ENCODE measurements around the gene RBM34. TPM values are rescaled to one million over a fixed set of nuclear protein-coding genes. Genes with fewer than 3 reads are reported as not detected.
"Not testable (repeated sequence)": the region's sequence is repeated elsewhere in the genome, so short reads cannot be mapped to it uniquely, and the experiment has no call there.

RBM34 gene
- total RNA-seq, 1 donor from 2014 or later, result 72.1 TPM

DNA sequence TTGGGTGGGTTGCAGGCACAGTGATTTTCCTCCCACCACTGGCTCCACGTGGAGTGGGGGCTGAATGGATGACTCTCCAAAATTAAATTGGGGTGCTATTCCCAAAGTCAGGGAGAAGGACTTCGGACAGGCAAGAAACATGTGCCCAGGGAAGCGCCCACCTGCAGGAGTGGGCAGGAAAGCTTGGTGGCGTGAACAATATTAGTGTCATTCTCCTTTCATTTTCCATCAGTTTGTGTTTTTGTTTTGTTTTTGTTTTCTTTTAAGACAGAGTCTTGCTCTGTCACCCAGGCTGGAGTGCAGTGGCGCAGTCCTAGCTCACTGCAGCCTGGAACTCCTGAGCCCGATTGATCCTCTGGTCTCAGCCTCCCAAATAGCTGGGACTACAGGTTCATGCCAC, 62.5 kb downstream of the RBM34 start:
- H3K4me3 Mint-ChIP-seq, result no peak overlapping the region
- no peak overlapping the region for H3K27ac Mint-ChIP-seq
- no peaks in the 10 kb centered on the region for H3K36me3 Mint-ChIP-seq
- H3K4me1 Mint-ChIP-seq, result peaks cover 10% of the 10 kb centered on the region
- peaks cover 1% of the 10 kb centered on the region for H3K27me3 Mint-ChIP-seq (ENCODE audit: low read depth)
- TF ChIP-seq, protein P1, sequence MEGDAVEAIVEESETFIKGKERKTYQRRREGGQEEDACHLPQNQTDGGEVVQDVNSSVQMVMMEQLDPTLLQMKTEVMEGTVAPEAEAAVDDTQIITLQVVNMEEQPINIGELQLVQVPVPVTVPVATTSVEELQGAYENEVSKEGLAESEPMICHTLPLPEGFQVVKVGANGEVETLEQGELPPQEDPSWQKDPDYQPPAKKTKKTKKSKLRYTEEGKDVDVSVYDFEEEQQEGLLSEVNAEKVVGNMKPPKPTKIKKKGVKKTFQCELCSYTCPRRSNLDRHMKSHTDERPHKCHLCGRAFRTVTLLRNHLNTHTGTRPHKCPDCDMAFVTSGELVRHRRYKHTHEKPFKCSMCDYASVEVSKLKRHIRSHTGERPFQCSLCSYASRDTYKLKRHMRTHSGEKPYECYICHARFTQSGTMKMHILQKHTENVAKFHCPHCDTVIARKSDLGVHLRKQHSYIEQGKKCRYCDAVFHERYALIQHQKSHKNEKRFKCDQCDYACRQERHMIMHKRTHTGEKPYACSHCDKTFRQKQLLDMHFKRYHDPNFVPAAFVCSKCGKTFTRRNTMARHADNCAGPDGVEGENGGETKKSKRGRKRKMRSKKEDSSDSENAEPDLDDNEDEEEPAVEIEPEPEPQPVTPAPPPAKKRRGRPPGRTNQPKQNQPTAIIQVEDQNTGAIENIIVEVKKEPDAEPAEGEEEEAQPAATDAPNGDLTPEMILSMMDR (IDR thresholded peaks at IDR 0.05; ENCODE audit: unreplicated experiment), result no peak
- DNase-seq (ENCODE audit: low spot score in 2 of 2, unreplicated experiment in 2 of 2), result no peak
- no peaks in the 10 kb centered on the region for H3K9me3 Mint-ChIP-seq

DNA sequence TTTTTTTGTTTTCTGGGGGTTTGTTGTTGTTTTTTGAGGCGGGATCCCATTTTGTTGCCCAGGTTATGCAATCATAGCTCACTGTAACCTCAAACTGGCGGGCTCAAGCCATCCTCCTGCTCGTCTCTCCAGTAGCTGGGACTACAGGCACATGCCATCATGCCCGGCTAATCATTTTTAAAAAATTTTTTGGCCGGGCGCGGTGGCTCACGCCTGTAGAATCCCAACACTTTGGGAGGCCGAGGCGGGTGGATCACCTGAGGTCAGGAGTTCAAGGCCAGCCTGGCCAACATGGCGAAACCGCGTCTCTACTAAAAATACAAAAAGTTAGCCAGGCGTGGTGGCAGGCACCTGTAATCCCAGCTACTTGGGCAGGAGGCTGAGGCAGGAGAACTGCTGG, 63.5 kb downstream of the RBM34 start:
- DNase-seq (ENCODE audit: low spot score in 2 of 2, unreplicated experiment in 2 of 2); H3K4me3 Mint-ChIP-seq; H3K27me3 Mint-ChIP-seq (ENCODE audit: low read depth): not testable (repeated sequence)

DNA sequence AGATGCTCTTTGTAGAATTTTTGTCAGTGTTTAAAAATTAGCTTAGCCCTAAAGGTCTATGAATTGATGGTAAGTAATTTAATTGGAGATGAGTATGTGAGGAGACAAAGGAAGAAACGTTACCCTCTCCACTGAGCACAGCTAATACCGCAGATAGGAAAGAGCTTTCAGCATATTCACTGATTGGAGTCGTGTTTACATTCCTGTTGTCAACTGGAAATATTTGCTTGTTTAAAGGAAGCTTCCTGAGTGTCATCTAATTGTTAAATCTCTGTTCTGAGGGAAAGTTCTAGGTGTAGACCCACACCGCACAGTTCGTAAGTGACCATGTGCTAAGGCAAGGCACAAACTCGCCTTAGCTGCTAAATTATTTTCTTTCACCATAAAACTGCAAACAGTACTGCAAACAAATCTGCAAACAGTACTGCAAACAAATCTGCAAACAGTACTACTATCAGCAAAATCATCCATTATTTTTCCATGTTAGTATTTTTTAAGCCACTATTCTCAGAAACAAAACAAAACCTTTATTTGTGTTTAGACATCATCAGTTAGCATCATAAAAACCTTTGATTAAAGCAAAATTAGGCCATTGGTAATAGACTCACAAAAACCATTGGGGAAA, 65.0 kb downstream of the RBM34 start:
- Mint-ChIP-seq H3K9me3 (no peaks in the 10 kb centered on the region), H3K27ac (no peak overlapping the region), H3K36me3 (no peaks in the 10 kb centered on the region), H3K27me3 (ENCODE audit: low read depth) (peaks cover 1% of the 10 kb centered on the region), H3K4me3 (no peak overlapping the region), H3K4me1 (peaks cover 6% of the 10 kb centered on the region)
- TF ChIP-seq, protein P1 (IDR thresholded peaks at IDR 0.05; ENCODE audit: unreplicated experiment), result no peak
- DNase-seq (ENCODE audit: low spot score in 2 of 2, unreplicated experiment in 2 of 2), result no peak

More for the DNA sequence above, 63.5 kb downstream of the RBM34 start:
- not testable (repeated sequence) for H3K4me1 Mint-ChIP-seq, H3K36me3 Mint-ChIP-seq, H3K9me3 Mint-ChIP-seq, H3K27ac Mint-ChIP-seq

DNA sequence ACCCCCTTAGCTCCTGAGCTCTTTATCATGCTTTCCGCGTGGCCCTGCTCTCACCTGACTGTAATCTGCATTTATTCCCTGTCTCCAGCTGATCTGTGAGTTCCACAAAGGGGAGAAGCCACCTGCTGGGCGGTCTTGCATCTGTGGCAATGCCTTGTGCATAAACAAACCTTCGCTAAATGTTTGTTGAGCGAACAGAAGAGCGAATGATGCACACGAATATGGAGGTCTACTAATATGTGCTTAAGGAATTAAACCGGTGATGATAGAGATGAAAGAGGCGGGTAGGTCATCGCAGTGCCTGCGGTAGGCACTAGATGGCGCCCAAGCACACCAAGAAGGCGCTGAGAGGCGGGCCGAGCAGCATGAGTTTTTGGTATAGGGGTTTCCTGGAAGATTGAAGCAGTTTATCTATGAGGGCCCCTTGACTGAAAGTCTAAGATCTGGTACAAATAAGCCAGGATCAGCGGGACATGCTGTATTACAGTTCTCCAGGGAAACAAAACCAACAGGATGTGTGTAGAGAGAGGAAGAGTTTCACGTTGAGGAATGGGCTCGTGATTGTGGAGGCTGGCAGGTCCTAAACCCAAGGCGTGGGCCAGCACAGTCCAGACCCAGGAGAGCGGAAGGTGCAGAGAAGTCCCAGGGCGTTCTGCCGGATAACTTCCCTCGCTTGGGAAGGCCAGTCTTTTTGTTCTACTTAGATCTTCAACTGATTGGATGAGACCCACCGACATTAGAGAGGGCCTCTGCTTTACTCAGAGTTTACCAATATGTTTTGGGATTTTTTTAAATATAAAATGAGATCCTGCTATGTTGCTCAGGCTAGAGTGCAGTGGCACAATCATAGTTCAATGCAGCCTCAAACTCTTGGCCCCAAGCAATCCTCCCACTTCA, 67.1 kb downstream of the RBM34 start:
- peak overlapping the region; percentile 60 for H3K4me3 Mint-ChIP-seq
- TF ChIP-seq, protein P1 (IDR thresholded peaks at IDR 0.05; ENCODE audit: unreplicated experiment), result peak; percentile 72
- DNase-seq (ENCODE audit: low spot score in 2 of 2, unreplicated experiment in 2 of 2), result peak; percentile 57 to 90
- H3K27me3 Mint-ChIP-seq (ENCODE audit: low read depth), result no peaks in the 10 kb centered on the region
- H3K9me3 Mint-ChIP-seq, result no peaks in the 10 kb centered on the region
- H3K27ac Mint-ChIP-seq, result no peak overlapping the region
- peaks cover 17% of the 10 kb centered on the region for H3K4me1 Mint-ChIP-seq
- no peaks in the 10 kb centered on the region for H3K36me3 Mint-ChIP-seq

DNA sequence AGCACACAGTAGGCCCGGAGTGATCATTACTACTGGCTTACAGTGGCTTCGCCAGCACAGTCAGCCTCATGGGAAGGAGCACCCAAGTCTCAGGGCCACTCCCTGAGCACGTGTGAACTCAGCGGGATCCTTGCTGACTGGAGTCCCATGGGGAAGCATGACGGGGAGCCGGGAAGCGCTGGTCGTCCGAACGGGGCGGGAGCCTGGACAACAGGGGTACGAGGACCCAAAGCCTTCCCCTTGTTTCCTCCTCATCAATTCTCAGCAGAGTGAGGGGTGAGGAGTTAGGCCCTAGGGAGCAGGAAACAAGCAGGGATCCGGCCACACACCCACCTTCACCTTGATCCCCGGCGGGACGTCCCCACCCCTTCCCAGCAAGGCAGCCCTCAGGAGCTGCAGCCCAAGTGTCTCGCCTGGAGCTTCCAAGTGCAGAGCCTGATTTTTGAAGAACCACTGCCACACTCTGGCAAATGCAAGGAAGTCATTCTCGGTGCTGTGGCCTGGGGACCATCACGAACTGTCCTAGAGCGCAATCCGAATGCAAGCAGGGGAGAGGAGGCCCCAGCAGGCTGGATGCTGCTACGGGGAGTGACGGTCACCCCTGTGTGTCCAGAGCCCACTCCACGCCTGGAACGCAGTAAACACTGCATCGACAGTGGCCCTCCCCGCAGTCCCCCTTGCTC, 67.9 kb downstream of the RBM34 start:
- peak in 1 of 2 experiments; percentile 49 for DNase-seq (ENCODE audit: low spot score in 2 of 2, unreplicated experiment in 2 of 2)
- H3K27ac Mint-ChIP-seq, result no peak overlapping the region

DNA sequence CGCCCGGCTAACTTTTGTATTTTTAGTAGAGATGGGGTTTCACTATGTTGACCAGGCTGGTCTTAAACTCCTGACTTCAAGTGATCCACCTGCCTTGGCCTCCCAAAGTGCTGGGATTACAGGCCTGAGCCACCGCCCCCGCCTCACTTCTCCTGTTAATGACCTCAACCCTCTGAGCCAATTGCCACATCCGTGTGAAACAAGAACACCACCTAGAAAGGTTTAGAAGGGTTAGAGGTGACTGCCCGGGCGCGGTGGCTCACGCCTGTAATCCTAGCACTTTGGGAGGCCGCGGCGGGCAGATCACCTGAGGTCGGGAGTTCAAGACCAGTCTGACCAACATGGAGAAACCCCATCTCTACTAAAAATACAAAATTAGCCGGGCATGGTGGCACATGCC, 68.6 kb downstream of the RBM34 start:
- H3K9me3 Mint-ChIP-seq; H3K4me3 Mint-ChIP-seq; H3K36me3 Mint-ChIP-seq; H3K27me3 Mint-ChIP-seq (ENCODE audit: low read depth); H3K27ac Mint-ChIP-seq; DNase-seq (ENCODE audit: low spot score in 2 of 2, unreplicated experiment in 2 of 2): not testable (repeated sequence)
- peaks cover 17% of the 10 kb centered on the region for H3K4me1 Mint-ChIP-seq

More for the DNA sequence above, 67.9 kb downstream of the RBM34 start:
- TF ChIP-seq, protein P1 (IDR thresholded peaks at IDR 0.05; ENCODE audit: unreplicated experiment), result no peak
- H3K4me3 Mint-ChIP-seq, result peak overlapping the region; percentile 60
- H3K4me1 Mint-ChIP-seq, result peaks cover 17% of the 10 kb centered on the region
- H3K36me3 Mint-ChIP-seq, result no peaks in the 10 kb centered on the region
- no peaks in the 10 kb centered on the region for H3K27me3 Mint-ChIP-seq (ENCODE audit: low read depth)
- H3K9me3 Mint-ChIP-seq, result no peaks in the 10 kb centered on the region

DNA sequence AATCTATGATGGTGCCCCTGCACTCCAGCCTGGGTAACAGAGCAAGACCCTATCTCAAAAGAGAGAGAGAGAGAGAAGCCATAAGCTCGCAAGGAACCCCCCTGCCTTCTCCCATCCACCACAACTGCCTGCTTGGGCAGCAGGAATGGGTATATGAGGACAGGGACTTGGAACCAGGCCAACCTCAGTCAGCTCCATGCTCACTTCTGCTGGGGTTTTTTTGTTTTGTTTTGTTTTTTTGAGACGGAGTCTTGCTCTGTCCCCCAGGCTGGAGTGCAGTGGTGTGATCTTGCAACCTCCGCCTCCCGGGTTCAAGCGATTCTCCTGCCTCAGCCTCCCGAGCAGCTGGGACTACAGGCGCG, 69.0 kb downstream of the RBM34 start:
- not testable (repeated sequence) for H3K36me3 Mint-ChIP-seq; DNase-seq (ENCODE audit: low spot score in 2 of 2, unreplicated experiment in 2 of 2); H3K9me3 Mint-ChIP-seq; H3K27ac Mint-ChIP-seq; H3K4me3 Mint-ChIP-seq; H3K27me3 Mint-ChIP-seq (ENCODE audit: low read depth)
- H3K4me1 Mint-ChIP-seq, result peaks cover 17% of the 10 kb centered on the region

DNA sequence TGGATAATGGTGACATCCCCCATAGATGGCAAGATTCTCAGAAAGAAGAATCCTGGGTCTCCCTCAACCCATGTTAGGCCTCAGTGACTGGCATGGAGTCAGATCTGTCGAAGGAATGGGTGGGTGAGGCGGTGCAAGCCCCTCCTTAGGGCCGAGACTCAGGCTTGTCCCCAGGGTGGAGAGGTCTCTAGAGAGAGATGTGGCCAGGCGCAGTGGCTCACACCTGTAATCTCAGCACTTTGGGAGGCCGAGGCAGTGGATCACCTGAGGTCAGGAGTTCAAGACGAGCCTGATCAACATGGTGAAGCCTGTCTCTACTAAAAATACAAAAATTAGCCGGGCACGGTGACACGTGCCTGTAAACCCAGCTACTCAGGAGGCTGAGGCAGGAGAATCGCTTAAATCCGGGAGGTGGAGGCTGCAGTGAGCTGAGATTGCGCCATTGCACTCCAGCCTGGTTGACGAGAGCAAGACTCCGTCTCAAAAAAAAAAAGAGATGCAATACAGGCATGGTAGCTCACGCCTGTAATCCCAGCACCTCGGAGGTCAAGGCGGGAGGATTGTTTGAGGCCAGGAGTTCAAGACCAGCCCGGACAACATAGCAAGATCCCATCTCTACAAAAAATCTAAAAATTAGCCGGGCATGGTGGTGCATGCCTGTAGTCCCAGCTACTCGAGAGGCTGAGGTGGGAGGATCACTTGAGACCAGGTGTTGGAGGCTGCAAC, 69.6 kb downstream of the RBM34 start:
- H3K36me3 Mint-ChIP-seq; DNase-seq (ENCODE audit: low spot score in 2 of 2, unreplicated experiment in 2 of 2); H3K4me3 Mint-ChIP-seq; H3K27ac Mint-ChIP-seq; H3K27me3 Mint-ChIP-seq (ENCODE audit: low read depth); H3K9me3 Mint-ChIP-seq: not testable (repeated sequence)
- H3K4me1 Mint-ChIP-seq, result peaks cover 17% of the 10 kb centered on the region

All from mesothelial cell of epicardium (in vitro differentiated cells).